ENCODE measurements around the gene CDKN3.
"Not testable (repeated sequence)": the region's sequence is repeated elsewhere in the genome, so short reads cannot be mapped to it uniquely, and the experiment has no call there.

The CDKN3 gene

DNA sequence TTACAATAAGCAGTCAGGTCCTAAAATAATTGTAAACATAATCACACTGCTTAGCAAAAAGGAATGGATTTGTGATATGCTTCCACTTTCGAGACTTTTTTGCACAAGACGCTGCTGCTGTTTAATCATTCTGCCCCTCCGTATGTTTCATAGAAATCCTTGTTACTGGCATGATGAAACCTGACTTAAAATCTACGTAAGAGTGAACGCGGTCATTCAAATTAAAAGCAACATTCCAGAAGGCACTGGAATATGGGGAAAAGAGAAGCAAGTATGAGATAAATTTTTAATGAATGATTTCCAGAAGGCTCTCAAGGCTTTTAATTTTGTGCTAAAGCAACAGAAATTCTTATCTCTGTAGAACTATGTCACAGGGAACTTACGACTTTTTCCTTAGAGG is 43.2 kb downstream of the CDKN3 start:
- no peak overlapping the region for H3K27ac ChIP-seq (ENCODE audit: insufficient read depth, low read depth, low read length, poor library complexity, severe bottlenecking)
- H3K4me1 ChIP-seq (ENCODE audit: control insufficient read depth, insufficient read depth, low read length), result peaks cover 16% of the 10 kb centered on the region
- H3K9me3 ChIP-seq (ENCODE audit: control insufficient read depth, low read length), result no peaks in the 10 kb centered on the region
- H3K27me3 ChIP-seq (ENCODE audit: control insufficient read depth, insufficient read depth, low read length, poor library complexity, severe bottlenecking), result no peaks in the 10 kb centered on the region
- no peaks in the 10 kb centered on the region for H3K36me3 ChIP-seq (ENCODE audit: control insufficient read depth, insufficient read depth, low read length)
- peak overlapping the region; percentile 77 for H3K4me3 ChIP-seq (ENCODE audit: insufficient read depth, low read depth, low read length)
- 61 to 70% methylated on average over 7 of the region's 7 CpGs for WGBS, 2 experiments

GRCh38 chr14:54440476-54440872 is 43.7 kb downstream of the CDKN3 start:
- Histone ChIP-seq H3K4me3 (ENCODE audit: insufficient read depth, low read depth, low read length) (peak overlapping the region; percentile 77), H3K27me3 (ENCODE audit: control insufficient read depth, insufficient read depth, low read length, poor library complexity, severe bottlenecking) (no peaks in the 10 kb centered on the region), H3K4me1 (ENCODE audit: control insufficient read depth, insufficient read depth, low read length) (peaks cover 16% of the 10 kb centered on the region), H3K27ac (ENCODE audit: insufficient read depth, low read depth, low read length, poor library complexity, severe bottlenecking) (peak overlapping the region; percentile 99), H3K9me3 (ENCODE audit: control insufficient read depth, low read length) (no peaks in the 10 kb centered on the region), H3K36me3 (ENCODE audit: control insufficient read depth, insufficient read depth, low read length) (no peaks in the 10 kb centered on the region)
- 0 to 2% methylated on average over 3 to 5 of the region's 5 CpGs for WGBS, 2 experiments

- Histone ChIP-seq H3K36me3 (ENCODE audit: control insufficient read depth, insufficient read depth, low read length) (no peaks in the 10 kb centered on the region), H3K27me3 (ENCODE audit: control insufficient read depth, insufficient read depth, low read length, poor library complexity, severe bottlenecking) (no peaks in the 10 kb centered on the region), H3K27ac (ENCODE audit: insufficient read depth, low read depth, low read length, poor library complexity, severe bottlenecking) (peak within 1 kb of the TSS; percentile 99), H3K4me1 (ENCODE audit: control insufficient read depth, insufficient read depth, low read length) (peaks cover 16% of the 10 kb centered on the region), H3K4me3 (ENCODE audit: insufficient read depth, low read depth, low read length) (peak within 1 kb of the TSS; percentile 77), H3K9me3 (ENCODE audit: control insufficient read depth, low read length) (no peaks in the 10 kb centered on the region)
- 3% methylated on average over 99 to 100 of the region's 100 CpGs for WGBS, 2 experiments
Observed at GRCh38 chr14:54440873-54441868, 44.4 kb downstream of the CDKN3 start, which contains the start of gene CNIH1. Gene CNIH1 (minus strand): TSS chr14:54441374. CDS start chr14:54441327, 47 bp downstream.

- H3K9me3 ChIP-seq (ENCODE audit: control insufficient read depth, low read length); H3K4me3 ChIP-seq (ENCODE audit: insufficient read depth, low read depth, low read length); H3K27ac ChIP-seq (ENCODE audit: insufficient read depth, low read depth, low read length, poor library complexity, severe bottlenecking); H3K36me3 ChIP-seq (ENCODE audit: control insufficient read depth, insufficient read depth, low read length); H3K27me3 ChIP-seq (ENCODE audit: control insufficient read depth, insufficient read depth, low read length, poor library complexity, severe bottlenecking); H3K4me1 ChIP-seq (ENCODE audit: control insufficient read depth, insufficient read depth, low read length): not testable (repeated sequence)
- WGBS, 2 experiments, result 94 to 98% methylated on average over 17 to 19 of the region's 23 CpGs
Observed at GRCh38 chr14:54442961-54443360, 46.2 kb downstream of the CDKN3 start.

DNA sequence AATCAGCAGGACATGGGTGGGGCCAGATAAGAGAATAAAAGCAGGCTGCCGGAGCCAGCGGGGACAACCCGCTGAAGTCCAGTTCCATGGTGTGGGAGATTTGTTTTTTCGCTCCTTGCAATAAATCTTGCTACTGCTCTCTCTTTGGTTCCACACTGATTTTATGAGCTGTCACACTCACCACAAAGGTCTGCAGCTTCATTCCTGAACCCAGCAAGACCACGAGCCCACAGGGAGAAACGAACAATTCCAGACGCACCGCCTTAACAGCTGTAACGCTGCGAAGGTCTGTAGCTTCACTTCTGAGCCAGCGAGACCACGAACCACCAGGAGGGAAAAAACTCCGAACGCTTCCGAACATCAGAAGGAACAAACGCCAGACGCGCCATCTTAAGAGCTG is 47.2 kb downstream of the CDKN3 start:
- Histone ChIP-seq H3K4me3 (ENCODE audit: insufficient read depth, low read depth, low read length) (no peak overlapping the region), H3K27ac (ENCODE audit: insufficient read depth, low read depth, low read length, poor library complexity, severe bottlenecking) (no peak overlapping the region), H3K4me1 (ENCODE audit: control insufficient read depth, insufficient read depth, low read length) (no peaks in the 10 kb centered on the region), H3K36me3 (ENCODE audit: control insufficient read depth, insufficient read depth, low read length) (no peaks in the 10 kb centered on the region), H3K27me3 (ENCODE audit: control insufficient read depth, insufficient read depth, low read length, poor library complexity, severe bottlenecking) (no peaks in the 10 kb centered on the region), H3K9me3 (ENCODE audit: control insufficient read depth, low read length) (no peaks in the 10 kb centered on the region)
- WGBS, 2 experiments, result 92 to 95% methylated on average over 18 of the region's 18 CpGs

DNA sequence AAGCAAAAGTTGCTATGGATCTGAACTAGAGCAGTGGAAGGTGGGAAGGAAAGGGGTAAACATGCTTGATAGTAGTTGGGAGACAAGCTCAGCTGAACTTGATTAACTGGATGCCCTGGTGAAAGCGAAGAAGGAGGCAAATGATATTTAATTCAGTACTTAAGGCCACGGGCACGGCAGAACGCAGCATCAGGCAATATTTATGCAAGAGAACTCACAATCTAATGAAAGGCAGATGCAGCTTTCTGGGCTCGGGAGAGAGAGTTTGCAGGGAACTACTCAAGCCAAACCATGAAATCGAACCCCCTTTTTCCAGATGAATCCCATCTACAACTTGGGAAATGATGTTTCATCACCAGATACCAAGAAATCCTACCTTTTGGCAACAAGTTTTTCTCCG is 47.9 kb downstream of the CDKN3 start:
- H3K4me3 ChIP-seq (ENCODE audit: insufficient read depth, low read depth, low read length), result no peak overlapping the region
- H3K4me1 ChIP-seq (ENCODE audit: control insufficient read depth, insufficient read depth, low read length), result no peaks in the 10 kb centered on the region
- no peaks in the 10 kb centered on the region for H3K9me3 ChIP-seq (ENCODE audit: control insufficient read depth, low read length)
- H3K27ac ChIP-seq (ENCODE audit: insufficient read depth, low read depth, low read length, poor library complexity, severe bottlenecking), result no peak overlapping the region
- H3K27me3 ChIP-seq (ENCODE audit: control insufficient read depth, insufficient read depth, low read length, poor library complexity, severe bottlenecking), result no peaks in the 10 kb centered on the region
- 94 to 96% methylated on average over 7 of the region's 7 CpGs for WGBS, 2 experiments
- no peaks in the 10 kb centered on the region for H3K36me3 ChIP-seq (ENCODE audit: control insufficient read depth, insufficient read depth, low read length)

DNA sequence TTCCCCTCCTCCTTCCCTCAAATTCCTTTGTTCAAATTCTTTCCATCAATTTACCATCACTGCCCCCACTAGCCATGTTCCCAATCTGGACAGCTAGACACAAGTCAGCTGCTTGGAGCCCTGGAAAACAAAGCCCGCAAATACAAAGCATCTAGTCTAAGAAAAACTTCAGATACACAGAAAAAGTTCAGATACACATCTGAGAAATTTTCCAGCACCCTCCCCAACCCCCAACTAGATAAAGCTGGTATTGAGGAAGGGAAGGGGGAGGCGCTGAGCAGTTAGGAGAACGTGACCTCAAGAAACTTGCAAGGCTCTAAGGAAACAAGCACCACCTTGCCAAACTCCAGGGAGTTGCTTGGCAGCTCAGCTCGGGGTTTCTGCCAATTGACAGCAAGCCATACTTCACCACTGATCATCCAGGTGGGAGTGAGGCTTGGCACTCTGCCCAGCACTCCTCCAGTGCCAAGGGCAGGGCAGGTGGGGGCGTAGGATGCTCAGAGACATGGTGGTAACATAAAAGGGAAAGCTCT is 49.4 kb downstream of the CDKN3 start:
- Histone ChIP-seq H3K4me1 (ENCODE audit: control insufficient read depth, insufficient read depth, low read length) (no peaks in the 10 kb centered on the region), H3K9me3 (ENCODE audit: control insufficient read depth, low read length) (no peaks in the 10 kb centered on the region), H3K36me3 (ENCODE audit: control insufficient read depth, insufficient read depth, low read length) (no peaks in the 10 kb centered on the region), H3K27ac (ENCODE audit: insufficient read depth, low read depth, low read length, poor library complexity, severe bottlenecking) (no peak overlapping the region), H3K27me3 (ENCODE audit: control insufficient read depth, insufficient read depth, low read length, poor library complexity, severe bottlenecking) (no peaks in the 10 kb centered on the region), H3K4me3 (ENCODE audit: insufficient read depth, low read depth, low read length) (no peak overlapping the region)
- WGBS, 2 experiments, result 80 to 90% methylated on average over 4 to 5 of the region's 5 CpGs

- WGBS, 2 experiments, result 90 to 93% methylated on average over 8 of the region's 8 CpGs
Observed at GRCh38 chr14:54447231-54447692, 50.5 kb downstream of the CDKN3 start.

DNA sequence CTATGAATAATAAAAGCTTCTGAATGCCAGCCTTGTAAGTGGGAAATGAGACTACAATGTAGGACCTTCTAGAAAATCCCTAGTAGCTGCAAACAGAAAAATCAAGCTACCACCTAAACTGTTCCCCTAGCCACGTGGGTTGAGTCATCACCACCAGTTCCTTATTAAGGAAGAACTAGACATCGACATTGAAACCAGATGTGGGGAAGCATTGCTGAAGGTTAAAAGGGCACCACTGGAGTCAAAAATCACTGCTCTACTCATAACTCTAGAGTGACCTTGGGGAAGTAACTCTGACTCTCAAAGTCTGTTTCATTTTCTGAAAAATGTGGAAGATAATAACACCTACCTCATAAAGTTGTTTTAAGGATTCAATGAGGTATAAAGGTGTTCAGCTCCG is 53.7 kb downstream of the CDKN3 start:
- 93 to 94% methylated on average over 3 of the region's 3 CpGs for WGBS, 2 experiments
- Histone ChIP-seq H3K27me3 (ENCODE audit: control insufficient read depth, insufficient read depth, low read length, poor library complexity, severe bottlenecking) (no peaks in the 10 kb centered on the region), H3K9me3 (ENCODE audit: control insufficient read depth, low read length) (no peaks in the 10 kb centered on the region)

More at GRCh38 chr14:54447231-54447692, 50.5 kb downstream of the CDKN3 start:
- Histone ChIP-seq H3K4me1 (ENCODE audit: control insufficient read depth, insufficient read depth, low read length) (no peaks in the 10 kb centered on the region), H3K4me3 (ENCODE audit: insufficient read depth, low read depth, low read length) (no peak overlapping the region), H3K27ac (ENCODE audit: insufficient read depth, low read depth, low read length, poor library complexity, severe bottlenecking) (no peak overlapping the region), H3K36me3 (ENCODE audit: control insufficient read depth, insufficient read depth, low read length) (no peaks in the 10 kb centered on the region), H3K9me3 (ENCODE audit: control insufficient read depth, low read length) (no peaks in the 10 kb centered on the region), H3K27me3 (ENCODE audit: control insufficient read depth, insufficient read depth, low read length, poor library complexity, severe bottlenecking) (no peaks in the 10 kb centered on the region)

DNA sequence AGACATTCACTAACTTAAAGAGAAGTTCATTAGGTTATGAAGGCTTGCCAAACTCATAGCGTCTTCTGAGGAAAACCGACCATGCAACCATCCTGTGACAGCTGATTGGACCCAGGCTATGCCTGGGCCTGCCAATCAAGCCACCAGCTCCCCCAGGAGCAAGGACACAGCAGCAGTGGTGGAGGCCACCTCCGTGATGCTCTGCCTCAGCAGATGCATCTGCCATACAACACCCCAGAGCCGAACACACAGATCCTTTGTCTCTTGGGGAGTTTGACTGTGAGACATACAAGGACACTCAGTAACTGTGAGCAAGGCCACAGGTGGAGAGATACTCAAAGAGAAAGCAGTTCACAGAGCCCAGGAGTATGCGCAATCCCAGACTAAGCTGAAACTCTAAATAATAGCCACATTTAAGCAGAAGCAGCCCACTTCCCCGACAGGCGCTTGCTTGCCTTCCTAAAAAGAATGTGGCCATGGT is 54.4 kb downstream of the CDKN3 start:
- Histone ChIP-seq H3K4me1 (ENCODE audit: control insufficient read depth, insufficient read depth, low read length) (no peaks in the 10 kb centered on the region), H3K27ac (ENCODE audit: insufficient read depth, low read depth, low read length, poor library complexity, severe bottlenecking) (no peak overlapping the region), H3K4me3 (ENCODE audit: insufficient read depth, low read depth, low read length) (no peak overlapping the region), H3K36me3 (ENCODE audit: control insufficient read depth, insufficient read depth, low read length) (no peaks in the 10 kb centered on the region), H3K9me3 (ENCODE audit: control insufficient read depth, low read length) (no peaks in the 10 kb centered on the region), H3K27me3 (ENCODE audit: control insufficient read depth, insufficient read depth, low read length, poor library complexity, severe bottlenecking) (no peaks in the 10 kb centered on the region)
- 89 to 90% methylated on average over 7 of the region's 7 CpGs for WGBS, 2 experiments

More for the DNA sequence above, 53.7 kb downstream of the CDKN3 start:
- no peak overlapping the region for H3K4me3 ChIP-seq (ENCODE audit: insufficient read depth, low read depth, low read length)
- H3K36me3 ChIP-seq (ENCODE audit: control insufficient read depth, insufficient read depth, low read length), result no peaks in the 10 kb centered on the region
- H3K27ac ChIP-seq (ENCODE audit: insufficient read depth, low read depth, low read length, poor library complexity, severe bottlenecking), result no peak overlapping the region
- H3K4me1 ChIP-seq (ENCODE audit: control insufficient read depth, insufficient read depth, low read length), result no peaks in the 10 kb centered on the region

All from ectodermal cell (in vitro differentiated cells).